HL-60/S4 treated with retinoic acid at 250 ng/mL for 4 days and 3 days (cell line): ENCODE results near the gene TERF2IP.

ENCODE experiments used
- in situ Hi-C: fragments of 300-500 bp; cut with MboI; formaldehyde crosslinking; loops from 2 replicates; pipeline ENCODE4 v1.7.0; 2022; ENCODE audit warnings: low sequenced_read_pairs

TERF2IP gene

GRCh38 chr16:75635036-75635435, 12.5 kb upstream of the TERF2IP start:
- in situ Hi-C loops: no loop called here

DNA sequence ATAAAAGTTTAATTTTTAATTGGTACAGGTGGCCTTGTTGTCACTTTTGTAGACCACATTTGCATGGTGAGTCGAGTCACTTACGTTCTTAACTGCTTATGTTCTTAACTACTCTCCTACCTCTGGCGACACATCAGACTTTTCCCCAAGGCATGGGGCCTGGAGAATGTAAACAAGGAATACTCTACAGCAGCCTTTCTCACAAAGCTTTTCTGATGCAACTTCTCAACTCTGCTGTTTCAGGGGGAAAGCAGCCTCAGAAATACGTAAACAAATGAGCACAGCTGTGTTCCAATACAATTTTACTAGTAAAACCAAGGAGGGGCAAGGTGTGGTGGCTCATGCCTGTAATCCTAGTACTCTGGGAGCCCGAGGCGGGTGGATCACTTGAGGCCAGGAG, 7.0 kb upstream of the TERF2IP start:
- in situ Hi-C loops: no loop called here

DNA sequence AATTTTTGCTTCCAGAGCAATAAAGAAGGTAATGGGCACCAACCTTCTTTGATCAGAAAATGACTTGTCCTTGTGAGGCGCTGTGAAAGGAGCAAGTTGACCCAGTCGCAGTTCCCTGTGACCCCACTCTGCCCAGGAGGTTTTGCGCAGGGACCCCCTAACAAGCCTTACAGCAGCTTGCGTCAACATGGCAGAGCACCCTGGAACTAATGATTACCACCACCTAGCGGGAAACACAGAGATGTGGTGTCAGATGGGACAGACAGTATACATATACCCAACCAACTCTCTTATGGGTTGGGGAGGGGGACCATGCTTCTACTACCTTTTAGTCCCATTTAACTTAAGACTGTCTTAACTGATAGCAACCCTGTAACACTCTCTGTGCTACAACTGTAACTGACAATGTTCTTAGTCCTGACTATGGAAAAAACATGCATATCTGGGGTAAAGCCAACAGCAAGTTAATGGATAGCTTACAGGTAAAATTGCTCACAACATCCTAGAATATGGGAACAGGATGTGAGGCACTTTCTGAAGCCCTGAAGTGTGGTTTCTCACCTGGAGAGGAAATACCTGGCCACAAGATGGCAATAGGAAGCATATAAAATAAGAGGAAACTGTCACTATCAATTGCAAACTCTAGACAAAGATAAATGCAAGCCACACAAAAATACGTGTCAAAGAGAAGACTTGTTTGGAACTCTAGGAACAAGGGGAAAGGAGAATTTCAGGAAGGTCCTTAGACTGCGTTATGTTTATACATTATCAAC, 3.1 kb upstream of the TERF2IP start:
- in situ Hi-C loops: no loop called here

GRCh38 chr16:75647112-75647491, 471 bp upstream of the TERF2IP start:
- in situ Hi-C loops: no loop called here

DNA sequence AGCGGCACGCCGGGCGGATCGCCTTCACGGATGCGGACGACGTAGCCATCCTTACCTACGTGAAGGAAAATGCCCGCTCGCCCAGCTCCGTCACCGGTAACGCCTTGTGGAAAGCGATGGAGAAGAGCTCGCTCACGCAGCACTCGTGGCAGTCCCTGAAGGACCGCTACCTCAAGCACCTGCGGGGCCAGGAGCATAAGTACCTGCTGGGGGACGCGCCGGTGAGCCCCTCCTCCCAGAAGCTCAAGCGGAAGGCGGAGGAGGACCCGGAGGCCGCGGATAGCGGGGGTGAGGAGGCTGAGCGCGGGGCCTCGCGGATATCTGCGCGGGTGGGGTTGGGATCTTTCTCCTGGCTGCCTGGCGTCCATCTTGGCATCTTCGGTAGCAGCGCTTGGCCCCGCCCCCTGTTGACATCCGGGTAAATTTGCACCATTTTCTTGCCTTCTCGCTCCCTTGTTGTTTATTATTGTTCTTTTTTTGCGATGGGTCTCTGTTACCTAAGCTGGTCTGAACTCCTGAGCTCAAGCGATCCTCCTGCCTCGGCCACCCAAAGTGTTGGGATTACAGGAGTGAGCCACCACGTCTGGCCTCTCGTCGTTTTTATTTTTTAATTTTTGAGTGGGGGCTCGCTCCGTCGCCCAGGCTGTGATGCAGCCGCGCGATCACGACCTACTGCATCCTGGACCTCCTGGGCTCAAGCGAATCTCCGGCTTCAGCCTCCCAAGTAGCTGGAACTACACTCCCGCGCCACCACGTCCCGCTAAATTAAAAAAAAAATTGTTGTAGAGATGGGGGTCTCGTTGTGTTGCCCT, 898 bp downstream of the TERF2IP start:
- in situ Hi-C loops: no loop called here

GRCh38 chr16:75653922-75654321, 6.3 kb downstream of the TERF2IP start:
- in situ Hi-C loops: no loop called here

DNA sequence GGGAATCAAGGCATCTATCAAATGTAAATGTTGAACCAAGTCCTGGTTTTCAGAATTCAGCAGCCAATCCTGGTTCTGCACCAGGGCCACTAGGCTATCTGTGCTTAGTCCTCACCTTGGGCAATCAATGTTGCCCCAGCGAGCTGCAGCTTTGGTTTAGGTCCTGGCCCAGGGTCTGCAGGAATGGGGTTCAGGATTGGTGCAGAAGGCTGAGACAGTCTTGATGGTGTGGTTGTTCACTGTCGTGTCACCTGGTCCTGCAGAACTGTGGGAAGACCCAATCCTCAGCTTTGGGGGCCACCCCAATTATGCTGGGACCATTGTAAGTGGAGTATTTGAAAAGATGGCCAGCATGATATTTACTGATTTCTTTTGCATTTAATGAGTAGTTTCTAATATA, 10.6 kb downstream of the TERF2IP start:
- in situ Hi-C loops: no loop called here

DNA sequence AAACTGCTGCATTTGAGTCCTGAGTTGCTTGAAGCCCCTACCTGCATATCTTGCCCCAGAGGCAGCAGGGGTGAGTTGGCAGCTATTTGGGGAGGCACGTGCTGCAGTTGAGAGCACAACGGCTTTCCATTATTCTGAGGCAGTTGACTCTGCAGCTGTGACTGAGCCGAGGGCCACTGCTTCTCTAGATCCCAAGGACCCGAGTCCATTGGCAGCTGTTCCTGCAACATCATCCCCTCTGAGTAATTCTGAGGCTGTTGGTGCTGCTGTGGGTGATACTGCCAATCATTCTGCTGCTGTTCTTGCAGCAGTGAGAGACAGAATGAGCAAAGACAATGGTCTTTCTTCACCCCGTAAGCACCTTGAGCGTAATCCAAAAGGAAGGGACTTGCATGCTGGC, 12.7 kb downstream of the TERF2IP start:
- in situ Hi-C loops: no loop called here

- in situ Hi-C loops: no loop called here
These were observed 13.2 kb downstream of the TERF2IP start for GRCh38 chr16:75660726-75661302.

GRCh38 chr16:75667503-75667902, 19.9 kb downstream of the TERF2IP start:
- in situ Hi-C loops: no loop called here

DNA sequence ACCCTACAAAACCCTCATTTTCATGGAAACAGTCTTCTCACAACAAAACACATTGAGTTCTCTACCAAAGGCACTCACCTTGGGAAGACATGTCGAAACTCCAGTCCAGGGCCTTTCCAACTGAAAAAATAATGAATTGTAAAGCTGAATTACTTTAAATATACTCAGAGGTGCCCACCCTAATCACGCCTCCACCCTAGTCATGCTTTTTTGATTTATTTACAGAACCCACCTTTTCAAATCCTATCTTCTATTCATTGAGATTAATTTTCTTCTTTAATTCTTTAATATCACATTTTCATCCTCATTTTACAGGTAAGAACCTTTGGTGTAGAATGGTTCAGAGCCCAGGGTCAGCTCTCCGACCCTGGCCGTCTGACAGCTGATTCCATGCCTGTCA, 29.3 kb downstream of the TERF2IP start, which contains the start of gene CPHXL2:
CPHXL2 (minus strand) TSS at position 101 of the 400 bp plus-strand sequence; CDS start at position 91, 10 bp downstream.
- in situ Hi-C loops: no loop called here

GRCh38 chr16:75679366-75679765, 31.8 kb downstream of the TERF2IP start:
- in situ Hi-C loops: no loop called here

DNA sequence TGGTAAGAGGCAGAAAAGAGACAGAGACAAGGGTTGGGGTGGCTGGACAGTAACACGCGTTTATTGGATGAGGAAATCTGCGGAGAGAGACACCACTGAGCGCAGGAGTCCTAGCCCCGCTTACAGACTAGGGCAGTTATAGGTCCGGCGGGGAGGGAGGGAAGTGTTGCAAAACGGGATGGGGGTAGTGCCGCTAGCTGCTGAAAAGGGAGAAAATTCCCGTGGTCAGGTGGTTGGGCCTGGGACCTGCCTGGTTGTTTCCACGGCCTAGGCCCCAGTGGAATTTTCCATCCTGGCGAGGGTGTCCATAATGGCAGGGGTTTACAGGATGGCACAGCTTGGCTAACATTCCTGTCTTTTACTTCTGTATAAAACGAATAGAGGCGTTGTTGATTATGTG, 34.7 kb downstream of the TERF2IP start:
- in situ Hi-C loops: no loop called here

- in situ Hi-C loops: no loop called here
These were observed 39.8 kb downstream of the TERF2IP start for GRCh38 chr16:75687361-75687760.

DNA sequence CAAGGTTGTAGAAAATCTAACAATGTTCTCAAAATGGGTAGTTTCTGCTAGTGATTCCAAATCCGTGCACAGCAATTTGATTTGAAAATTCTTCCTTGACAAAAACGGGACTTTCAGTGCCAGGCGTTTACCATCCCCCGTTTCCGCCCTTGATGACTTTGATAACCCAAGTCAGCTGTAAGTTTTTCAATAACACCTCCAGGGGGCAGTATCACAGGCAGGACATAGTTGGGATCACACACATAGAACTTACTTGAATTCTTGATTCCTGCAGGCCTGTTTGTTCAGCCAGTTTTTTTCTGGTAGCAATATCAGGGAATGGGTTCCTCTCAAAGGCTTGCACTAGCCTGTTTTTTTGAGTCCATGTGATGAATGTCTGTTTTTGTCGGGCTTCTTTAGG, 48.1 kb downstream of the TERF2IP start:
- in situ Hi-C loops: no loop called here

- in situ Hi-C loops: no loop called here
These were observed 50.0 kb downstream of the TERF2IP start for GRCh38 chr16:75697571-75697970.

DNA sequence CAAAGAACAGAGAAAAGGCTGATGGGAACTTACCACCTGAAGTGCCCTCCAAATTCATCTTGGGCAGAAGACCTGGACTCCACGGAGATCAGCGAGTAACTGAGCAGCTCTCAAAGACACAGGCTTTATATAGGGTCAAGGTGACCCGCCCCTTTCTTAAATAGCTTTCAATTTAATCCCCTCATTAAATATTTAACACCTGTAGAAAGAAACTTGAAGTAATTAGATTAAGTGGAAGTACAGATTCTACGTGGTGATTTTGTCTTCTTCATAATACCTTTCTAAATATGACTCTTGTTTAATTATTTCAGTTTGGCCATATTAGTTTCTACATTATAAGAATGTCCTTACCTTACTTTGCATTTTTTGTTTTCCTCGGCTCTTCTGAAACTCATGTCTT, 53.8 kb downstream of the TERF2IP start, which contains the start of gene DUXB:
DUXB (minus strand) TSS at position 101 of the 400 bp plus-strand sequence; CDS start at position 58, 43 bp downstream.
- in situ Hi-C loops: no loop called here

- in situ Hi-C loops: no loop called here
These were observed 54.7 kb downstream of the TERF2IP start for GRCh38 chr16:75702242-75702641.

GRCh38 chr16:75703306-75703705, 55.7 kb downstream of the TERF2IP start:
- in situ Hi-C loops: no loop called here
